AG10803 (cell line): ENCODE measurements around the gene SLC37A2.

ENCODE experiments used
- DNase-seq: peaks from one replicate; pipeline ENCODE4 v3.0.0; 2010; ENCODE audit warnings: low read depth
- H3K4me3 ChIP-seq: 2 replicates; pipeline ENCODE4 v1.5.1; 2011; ENCODE audit warnings: mild to moderate bottlenecking, low read length, control low read depth
- TF ChIP-seq, protein P1 (sequence below): conservative IDR thresholded peaks from 2 replicates; pipeline ENCODE4 v1.5.1; 2011; ENCODE audit warnings: mild to moderate bottlenecking, low read length, control low read depth, inconsistent platforms

Gene SLC37A2

GRCh38 chr11:125061281-125061680 is 1.8 kb upstream of the SLC37A2 start:
- DNase-seq, result no peak
- TF ChIP-seq, protein P1, sequence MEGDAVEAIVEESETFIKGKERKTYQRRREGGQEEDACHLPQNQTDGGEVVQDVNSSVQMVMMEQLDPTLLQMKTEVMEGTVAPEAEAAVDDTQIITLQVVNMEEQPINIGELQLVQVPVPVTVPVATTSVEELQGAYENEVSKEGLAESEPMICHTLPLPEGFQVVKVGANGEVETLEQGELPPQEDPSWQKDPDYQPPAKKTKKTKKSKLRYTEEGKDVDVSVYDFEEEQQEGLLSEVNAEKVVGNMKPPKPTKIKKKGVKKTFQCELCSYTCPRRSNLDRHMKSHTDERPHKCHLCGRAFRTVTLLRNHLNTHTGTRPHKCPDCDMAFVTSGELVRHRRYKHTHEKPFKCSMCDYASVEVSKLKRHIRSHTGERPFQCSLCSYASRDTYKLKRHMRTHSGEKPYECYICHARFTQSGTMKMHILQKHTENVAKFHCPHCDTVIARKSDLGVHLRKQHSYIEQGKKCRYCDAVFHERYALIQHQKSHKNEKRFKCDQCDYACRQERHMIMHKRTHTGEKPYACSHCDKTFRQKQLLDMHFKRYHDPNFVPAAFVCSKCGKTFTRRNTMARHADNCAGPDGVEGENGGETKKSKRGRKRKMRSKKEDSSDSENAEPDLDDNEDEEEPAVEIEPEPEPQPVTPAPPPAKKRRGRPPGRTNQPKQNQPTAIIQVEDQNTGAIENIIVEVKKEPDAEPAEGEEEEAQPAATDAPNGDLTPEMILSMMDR, result no peak

GRCh38 chr11:125062218-125062930 is 731 bp upstream of the SLC37A2 start:
- peak overlapping the region; percentile 75 for H3K4me3 ChIP-seq
- no peak for DNase-seq
- TF ChIP-seq, protein P1, result no peak

More at GRCh38 chr11:125061281-125061680, 1.8 kb upstream of the SLC37A2 start:
- no peak overlapping the region for H3K4me3 ChIP-seq

DNA sequence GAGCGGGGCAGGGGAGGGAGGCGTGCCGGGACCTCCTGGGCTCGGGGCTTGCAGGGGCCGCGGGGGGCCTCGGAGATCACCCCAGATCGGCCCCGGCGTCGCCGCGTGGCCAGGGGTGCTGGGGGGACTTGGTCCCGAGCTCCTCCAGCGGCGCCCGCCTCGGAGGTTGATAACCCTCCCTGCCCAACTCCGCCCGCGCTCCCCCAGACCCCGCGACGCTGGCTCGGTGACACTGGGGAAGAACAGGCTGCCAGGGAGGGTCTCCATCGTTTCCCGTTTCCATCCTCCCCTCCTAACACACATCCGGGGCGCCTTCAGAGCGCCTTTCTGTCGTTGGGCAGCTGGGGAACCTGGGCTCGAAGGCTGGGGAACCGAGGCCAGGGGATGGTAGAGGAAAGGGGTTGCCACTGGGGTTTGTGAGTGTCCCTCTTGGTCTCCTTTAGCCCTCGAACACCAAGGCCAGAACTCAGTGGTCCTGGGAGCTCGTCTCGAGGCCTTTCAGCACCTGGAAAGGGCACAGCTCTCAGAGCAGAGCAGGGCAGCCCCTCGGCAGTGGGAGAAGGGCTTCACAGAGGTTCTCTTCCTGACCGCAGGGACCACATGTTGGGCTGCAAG is 431 bp downstream of the SLC37A2 start:
- H3K4me3 ChIP-seq, result peak overlapping the region; percentile 75

GRCh38 chr11:125064070-125064469 is 965 bp downstream of the SLC37A2 start:
- H3K4me3 ChIP-seq, result peak overlapping the region; percentile 75
- TF ChIP-seq, protein P1, result no peak
- no peak for DNase-seq

More for the DNA sequence above, 431 bp downstream of the SLC37A2 start:
- DNase-seq, result no peak
- TF ChIP-seq, protein P1, result no peak

DNA sequence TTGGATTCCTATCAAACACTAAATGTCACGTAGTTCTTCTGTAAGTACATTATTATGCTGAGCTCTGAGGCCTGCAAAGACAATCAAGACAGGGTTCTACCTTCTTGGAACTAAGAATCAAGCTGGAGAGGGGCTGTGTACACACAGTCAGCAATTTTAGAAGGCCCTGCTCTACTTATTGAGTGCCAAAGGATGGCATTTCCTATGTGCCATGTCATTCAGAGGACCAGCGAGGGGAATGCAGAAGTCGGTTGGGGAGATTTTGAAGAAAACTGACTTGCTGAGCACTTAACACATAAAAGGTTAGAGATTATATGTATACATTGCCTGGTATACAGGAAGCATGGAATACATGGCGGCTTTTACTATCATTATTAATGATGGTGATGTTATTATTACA is 5.3 kb downstream of the SLC37A2 start:
- TF ChIP-seq, protein P1, result no peak
- no peak for DNase-seq
- H3K4me3 ChIP-seq, result no peak overlapping the region

DNA sequence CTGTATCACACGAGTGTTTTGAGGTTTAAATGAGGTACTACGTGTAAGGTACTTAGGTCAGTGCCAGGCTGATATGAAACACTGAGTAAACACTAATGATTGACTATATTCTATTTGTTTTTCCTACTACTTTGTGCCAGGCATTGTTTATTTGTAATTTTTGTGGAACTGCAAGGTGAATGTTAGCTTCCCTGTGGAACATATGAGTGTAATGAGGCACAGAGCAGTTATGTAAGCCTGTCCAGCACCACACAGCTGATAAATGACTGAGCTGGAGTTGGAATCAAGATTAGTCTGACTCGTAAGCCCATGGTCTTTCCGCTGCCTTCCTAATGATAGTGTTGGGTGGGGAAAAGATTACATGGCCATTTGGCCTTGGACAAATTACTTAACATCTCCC is 5.9 kb downstream of the SLC37A2 start:
- TF ChIP-seq, protein P1, result no peak
- no peak overlapping the region for H3K4me3 ChIP-seq
- DNase-seq, result no peak

- TF ChIP-seq, protein P1, result no peak
- peak; percentile 66 for DNase-seq
- no peak overlapping the region for H3K4me3 ChIP-seq
Measured at GRCh38 chr11:125069796-125070195, 6.7 kb downstream of the SLC37A2 start.
